AG20443 (cell line): ENCODE results near the gene CNGB1.

Experiments used
- DNase-seq: peaks from one replicate; pipeline ENCODE4 v3.0.0; 2012; ENCODE audit warnings: low spot score, mixed read lengths

Gene CNGB1

GRCh38 chr16:57972306-57972705 is 1.4 kb upstream of the CNGB1 start:
- DNase-seq: no peak

- DNase-seq: no peak
Observed at GRCh38 chr16:57971848-57972247, 920 bp upstream of the CNGB1 start.

- no peak for DNase-seq
Observed at GRCh38 chr16:57970319-57970718, 609 bp downstream of the CNGB1 start.

- no peak for DNase-seq
Observed at GRCh38 chr16:57969451-57970123, 1.3 kb downstream of the CNGB1 start.

GRCh38 chr16:57967916-57968315 is 3.0 kb downstream of the CNGB1 start:
- no peak for DNase-seq

GRCh38 chr16:57966986-57967385 is 3.9 kb downstream of the CNGB1 start:
- no peak for DNase-seq

- DNase-seq: no peak
Observed at GRCh38 chr16:57966204-57966771, 4.6 kb downstream of the CNGB1 start.

- no peak for DNase-seq
Observed at GRCh38 chr16:57964157-57964700, 6.7 kb downstream of the CNGB1 start.

- no peak for DNase-seq
Observed at GRCh38 chr16:57962756-57963155, 8.2 kb downstream of the CNGB1 start.

- DNase-seq: no peak
Observed at GRCh38 chr16:57962046-57962445, 8.9 kb downstream of the CNGB1 start.

GRCh38 chr16:57961538-57961937 is 9.4 kb downstream of the CNGB1 start:
- no peak for DNase-seq

- DNase-seq: no peak
Observed at GRCh38 chr16:57960826-57961472, 10.0 kb downstream of the CNGB1 start.

- no peak for DNase-seq
Observed at GRCh38 chr16:57960310-57960709, 10.6 kb downstream of the CNGB1 start.

GRCh38 chr16:57959804-57960203 is 11.1 kb downstream of the CNGB1 start:
- no peak for DNase-seq

GRCh38 chr16:57959121-57959520 is 11.8 kb downstream of the CNGB1 start:
- no peak for DNase-seq

- DNase-seq: no peak
Observed at GRCh38 chr16:57958544-57958943, 12.4 kb downstream of the CNGB1 start.

- no peak for DNase-seq
Observed at GRCh38 chr16:57957673-57958392, 13.1 kb downstream of the CNGB1 start.

GRCh38 chr16:57956924-57957672 is 13.8 kb downstream of the CNGB1 start:
- no peak for DNase-seq

GRCh38 chr16:57956270-57956808 is 14.6 kb downstream of the CNGB1 start:
- DNase-seq: no peak

- DNase-seq: no peak
Observed at GRCh38 chr16:57955572-57956188, 15.2 kb downstream of the CNGB1 start.

GRCh38 chr16:57953857-57954256 is 17.1 kb downstream of the CNGB1 start:
- no peak for DNase-seq
